ENCODE results near the gene CASP5.
A peak's percentile ranks its signal among the peaks of the same experiment; 100 is the strongest.

DNA sequence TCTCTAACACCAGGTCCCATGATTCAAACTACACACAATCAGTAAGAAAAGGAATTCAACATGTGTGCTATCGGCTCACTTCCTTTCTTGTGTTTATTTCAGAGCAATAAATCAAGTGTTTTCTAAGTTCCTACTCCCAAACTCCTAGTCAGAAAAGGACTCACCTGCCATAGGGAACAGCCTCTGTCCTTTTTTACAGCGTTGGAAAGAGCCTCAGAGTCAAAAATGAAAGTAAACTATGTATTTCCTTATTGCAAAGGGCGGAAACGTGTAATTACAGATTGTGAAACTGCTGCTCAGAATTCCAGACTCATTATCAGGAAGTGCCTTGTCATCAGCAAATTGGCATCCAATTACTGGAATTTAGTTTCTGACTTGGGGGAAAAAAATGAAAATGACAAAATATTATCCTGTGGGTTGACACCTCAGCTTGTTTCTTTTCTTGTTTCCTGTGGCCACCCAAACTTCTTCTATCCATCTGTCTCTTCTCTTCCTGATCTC lies 54.6 kb downstream of the CASP5 start, which contains the start of gene CASP4:
- TF ChIP-seq POLR2AphosphoS5 (IDR thresholded peaks at IDR 0.05; ENCODE audit: low read depth, low read length) (0 out of 2 replicates have a peak, but pooled peaks have one; percentile 32), POLR2A (IDR thresholded peaks at IDR 0.05; ENCODE audit: low read depth, low read length) (no peak), TAF1 (IDR thresholded peaks at IDR 0.05; ENCODE audit: low read depth, low read length) (no peak)

All from GM12891 (cell line).